Karpas-422 (cell line): Measurements from ENCODE around the gene FBXO41. TPM values are rescaled to one million over a fixed set of nuclear protein-coding genes. Genes with fewer than 3 reads are reported as not detected.

ENCODE experiments used
- DNase-seq: peaks from one replicate; pipeline ENCODE4 v3.0.0-alpha.2; 2015
- H2AFZ ChIP-seq: fragments of 200-600 bp; sonication (generic); 2 replicates; pipeline ENCODE4 v1.6.1; 2014; ENCODE audit warnings: antibody characterized with exemption, low read length, mixed read lengths
- H3K27ac ChIP-seq: fragments of 200-600 bp; sonication (generic); 2 replicates; pipeline ENCODE4 v1.5.1; 2014; ENCODE audit warnings: mild to moderate bottlenecking, low read length, moderate library complexity
- H3K27me3 ChIP-seq: fragments of 200-600 bp; sonication (generic); 2 replicates; pipeline ENCODE4 v1.6.1; 2014; ENCODE audit warnings: low read length, mixed read lengths
- H3K36me3 ChIP-seq: fragments of 200-600 bp; sonication (generic); 2 replicates; pipeline ENCODE4 v1.6.1; 2014; ENCODE audit warnings: low read length, mixed read lengths; ENCODE audit not compliant: insufficient read depth
- H3K4me1 ChIP-seq: fragments of 200-600 bp; sonication (generic); 2 replicates; pipeline ENCODE4 v1.6.1; 2014; ENCODE audit warnings: mild to moderate bottlenecking, low read length, mixed read lengths
- H3K4me2 ChIP-seq: fragments of 200-600 bp; sonication (generic); 2 replicates; pipeline ENCODE4 v1.6.1; 2014; ENCODE audit warnings: low read length, low read depth, mild to moderate bottlenecking; ENCODE audit not compliant: poor library complexity, severe bottlenecking
- H3K4me3 ChIP-seq: fragments of 200-600 bp; sonication (generic); 2 replicates; pipeline ENCODE4 v1.5.1; 2014; ENCODE audit warnings: mild to moderate bottlenecking, antibody characterized with exemption, low read length, mixed read lengths
- H3K79me2 ChIP-seq: fragments of 200-600 bp; sonication (generic); 2 replicates; pipeline ENCODE4 v1.6.1; 2014; ENCODE audit warnings: mild to moderate bottlenecking, low read length, mixed read lengths
- H3K9ac ChIP-seq: fragments of 200-600 bp; sonication (generic); 2 replicates; pipeline ENCODE4 v1.6.0; 2014; ENCODE audit warnings: low read length
- H3K9me2 ChIP-seq: fragments of 200-600 bp; sonication (generic), shearing (Covaris generic); replicated peaks from 2 replicates; pipeline ENCODE4 v1.6.0; 2014; ENCODE audit warnings: mild to moderate bottlenecking, low read length, moderate library complexity; ENCODE audit not compliant: insufficient read depth
- H3K9me3 ChIP-seq: fragments of 300-700, 200-600 bp; sonication (generic); 2 replicates; pipeline ENCODE4 v1.6.1; 2014; ENCODE audit warnings: low read length, mixed read lengths
- H4K20me1 ChIP-seq: fragments of 200-600 bp; sonication (generic); 2 replicates; pipeline ENCODE4 v1.6.1; 2014; ENCODE audit warnings: mild to moderate bottlenecking, antibody characterized with exemption, low read length, low read depth; ENCODE audit not compliant: insufficient read depth
- total RNA-seq: library from RNA; depleted of rRNA; stranded (reverse); fragments of >200 nt; shearing (Covaris generic); gene quantifications from 2 replicates; pipeline ENCODE4 v1.2.3, GENCODE V29; 2014; ENCODE audit warnings: low replicate concordance

FBXO41 gene
- total RNA-seq, 1 experiment from 2014 or later: 44.9 TPM

- no peak for DNase-seq
- peaks cover 26% of the 10 kb centered on the region for H3K36me3 ChIP-seq
Measured at GRCh38 chr2:73262108-73262651, 22.1 kb downstream of the FBXO41 start.

GRCh38 chr2:73260338-73260984 lies 23.8 kb downstream of the FBXO41 start:
- Histone ChIP-seq H3K36me3 (peaks cover 26% of the 10 kb centered on the region), H2AFZ (no peak overlapping the region), H3K27ac (no peak overlapping the region), H3K9ac (no peak overlapping the region), H3K9me2 (no peaks in the 10 kb centered on the region), H3K27me3 (no peaks in the 10 kb centered on the region), H3K79me2 (no peaks in the 10 kb centered on the region), H3K4me1 (no peaks in the 10 kb centered on the region), H3K4me2 (no peak overlapping the region), H3K9me3 (no peaks in the 10 kb centered on the region), H4K20me1 (peaks cover 28% of the 10 kb centered on the region; the same call in 1 of the 2 replicates), H3K4me3 (no peak overlapping the region)
- DNase-seq: peak; percentile 80

More at GRCh38 chr2:73262108-73262651, 22.1 kb downstream of the FBXO41 start:
- H3K9me2 ChIP-seq: no peaks in the 10 kb centered on the region
- H3K9ac ChIP-seq: no peak overlapping the region
- H3K4me2 ChIP-seq: no peak overlapping the region
- peaks cover 13% of the 10 kb centered on the region for H3K79me2 ChIP-seq
- peaks cover 39% of the 10 kb centered on the region for H4K20me1 ChIP-seq
- H3K4me1 ChIP-seq: no peaks in the 10 kb centered on the region
- H3K27me3 ChIP-seq: no peaks in the 10 kb centered on the region
- H3K9me3 ChIP-seq: no peaks in the 10 kb centered on the region
- no peak overlapping the region for H3K27ac ChIP-seq
- H2AFZ ChIP-seq: no peak overlapping the region
- no peak overlapping the region for H3K4me3 ChIP-seq

- Histone ChIP-seq H3K79me2 (no peaks in the 10 kb centered on the region), H4K20me1 (peaks cover 22% of the 10 kb centered on the region; the same call in 1 of the 2 replicates), H3K9ac (no peak overlapping the region), H2AFZ (no peak overlapping the region), H3K9me3 (no peaks in the 10 kb centered on the region), H3K9me2 (no peaks in the 10 kb centered on the region), H3K36me3 (peaks cover 32% of the 10 kb centered on the region), H3K4me3 (no peak overlapping the region), H3K4me1 (no peaks in the 10 kb centered on the region), H3K4me2 (no peak overlapping the region), H3K27me3 (no peaks in the 10 kb centered on the region), H3K27ac (no peak overlapping the region)
- no peak for DNase-seq
Measured at GRCh38 chr2:73259704-73260337, 24.5 kb downstream of the FBXO41 start.

- DNase-seq: no peak
- Histone ChIP-seq H2AFZ (no peak overlapping the region), H3K9me2 (no peaks in the 10 kb centered on the region), H3K27ac (no peak overlapping the region), H3K27me3 (no peaks in the 10 kb centered on the region), H3K9me3 (no peaks in the 10 kb centered on the region), H4K20me1 (peaks cover 16% of the 10 kb centered on the region; the same call in 1 of the 2 replicates), H3K79me2 (no peaks in the 10 kb centered on the region), H3K4me3 (no peak overlapping the region), H3K36me3 (peaks cover 34% of the 10 kb centered on the region), H3K4me2 (no peak overlapping the region), H3K9ac (no peak overlapping the region), H3K4me1 (no peaks in the 10 kb centered on the region)
Measured at GRCh38 chr2:73259276-73259675, 25.0 kb downstream of the FBXO41 start.

- no peaks in the 10 kb centered on the region for H3K27me3 ChIP-seq
- no peak overlapping the region for H3K4me2 ChIP-seq
- no peaks in the 10 kb centered on the region for H3K4me1 ChIP-seq
- no peak overlapping the region for H3K9ac ChIP-seq
- H3K79me2 ChIP-seq: no peaks in the 10 kb centered on the region
- no peak overlapping the region for H3K4me3 ChIP-seq
- peaks cover 32% of the 10 kb centered on the region for H3K36me3 ChIP-seq
- H4K20me1 ChIP-seq: peaks cover 12% of the 10 kb centered on the region; the same call in 1 of the 2 replicates
- no peaks in the 10 kb centered on the region for H3K9me3 ChIP-seq
- no peaks in the 10 kb centered on the region for H3K9me2 ChIP-seq
- H2AFZ ChIP-seq: no peak overlapping the region
- DNase-seq: no peak
- no peak overlapping the region for H3K27ac ChIP-seq
Measured at GRCh38 chr2:73258913-73259215, 25.4 kb downstream of the FBXO41 start.

- H3K36me3 ChIP-seq: peaks cover 34% of the 10 kb centered on the region
- H3K9me2 ChIP-seq: no peaks in the 10 kb centered on the region
- no peaks in the 10 kb centered on the region for H3K4me1 ChIP-seq
- H2AFZ ChIP-seq: no peak overlapping the region
- H3K27me3 ChIP-seq: no peaks in the 10 kb centered on the region
- no peak overlapping the region for H3K4me2 ChIP-seq
- H3K4me3 ChIP-seq: no peak overlapping the region
- no peak overlapping the region for H3K9ac ChIP-seq
- H3K27ac ChIP-seq: no peak overlapping the region
- H3K79me2 ChIP-seq: no peaks in the 10 kb centered on the region
- no peaks in the 10 kb centered on the region for H3K9me3 ChIP-seq
- DNase-seq: no peak
- peaks cover 11% of the 10 kb centered on the region; the same call in 1 of the 2 replicates for H4K20me1 ChIP-seq
Measured at GRCh38 chr2:73258186-73258912, 25.9 kb downstream of the FBXO41 start.

GRCh38 chr2:73257425-73258125 lies 26.7 kb downstream of the FBXO41 start:
- Histone ChIP-seq H3K4me3 (no peak overlapping the region), H3K79me2 (no peaks in the 10 kb centered on the region), H3K4me1 (no peaks in the 10 kb centered on the region), H3K4me2 (no peak overlapping the region), H2AFZ (no peak overlapping the region), H4K20me1 (peaks cover 17% of the 10 kb centered on the region; the same call in 1 of the 2 replicates), H3K9me2 (no peaks in the 10 kb centered on the region), H3K27me3 (no peaks in the 10 kb centered on the region), H3K27ac (no peak overlapping the region), H3K9me3 (no peaks in the 10 kb centered on the region), H3K9ac (no peak overlapping the region), H3K36me3 (peaks cover 38% of the 10 kb centered on the region)
- peak; percentile 72 for DNase-seq
